ENCODE data around the gene ANO4.

DNA sequence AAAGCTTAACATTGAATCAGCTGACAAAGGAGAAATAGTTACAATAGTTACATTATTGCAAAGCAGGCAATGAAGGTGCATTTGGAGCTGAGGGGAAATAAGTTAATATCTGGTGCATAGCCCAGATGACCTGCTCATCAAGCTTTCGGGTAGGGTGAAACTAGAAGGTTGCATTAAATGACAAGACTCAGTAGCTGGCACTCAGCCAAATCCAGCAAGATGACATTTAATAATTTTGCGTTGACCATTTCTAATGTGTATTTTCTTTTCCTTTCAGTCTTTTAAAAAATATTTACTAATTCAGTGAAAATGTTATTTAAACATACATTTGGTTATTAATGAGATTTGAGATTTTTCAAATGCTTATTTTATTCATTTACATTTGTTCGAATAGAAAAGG, 226.9 kb downstream of the ANO4 start:
- TF ChIP-seq EZH2 (IDR thresholded peaks at IDR 0.05) (no peak), POLR2AphosphoS5 (IDR thresholded peaks at IDR 0.05; ENCODE audit: borderline replicate concordance, low read depth, low read length) (no peak)
